ENCODE results near the gene TMEM94.
"Not testable (repeated sequence)": the region's sequence is repeated elsewhere in the genome, so short reads cannot be mapped to it uniquely, and the experiment has no call there.

Gene TMEM94

DNA sequence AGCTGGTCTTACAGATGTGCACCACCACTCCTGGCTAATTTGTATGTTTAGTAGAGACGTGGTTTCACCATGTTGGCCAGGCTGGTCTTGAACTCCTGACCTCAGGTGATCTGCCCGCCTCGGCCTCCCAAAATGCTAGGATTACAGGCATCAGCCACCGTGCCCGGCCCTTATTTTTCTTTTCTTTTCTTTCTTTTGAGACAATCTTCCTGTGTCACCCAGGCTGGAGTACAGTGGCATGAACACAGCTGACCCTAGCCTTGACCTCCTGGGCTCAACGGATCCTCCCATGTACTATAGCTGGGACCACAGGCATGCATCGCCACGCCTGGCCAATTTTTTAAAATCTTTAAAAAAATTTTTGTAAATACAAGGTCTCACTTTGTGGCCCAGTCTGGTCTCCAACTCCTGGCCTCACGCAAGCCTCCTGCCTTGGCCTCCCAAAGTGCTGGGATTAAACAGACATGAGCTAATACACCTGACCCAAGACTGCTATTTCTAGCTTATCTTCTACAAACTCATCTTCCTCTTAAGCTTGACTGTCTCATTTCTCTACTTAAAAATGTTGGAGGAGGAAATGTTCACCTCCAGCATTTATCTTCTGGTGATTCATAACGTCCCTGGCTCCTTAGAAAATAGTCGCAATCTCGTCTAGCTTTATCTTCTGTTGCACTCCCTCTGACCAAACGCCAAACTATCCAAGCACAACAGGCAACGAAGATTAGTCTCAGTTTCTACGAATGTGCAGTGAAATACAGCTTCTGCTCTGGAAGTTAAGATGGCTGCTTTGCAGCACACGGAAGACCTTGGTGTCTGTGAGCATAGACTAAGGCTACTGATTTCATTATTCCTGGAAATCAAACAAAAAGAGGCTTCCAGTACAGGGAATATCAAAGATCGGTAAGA is 8.2 kb upstream of the TMEM94 start:
- Histone ChIP-seq H3K36me3 (ENCODE audit: control insufficient read depth, insufficient read depth, low read length) (no peaks in the 10 kb centered on the region), H3K4me1 (ENCODE audit: control insufficient read depth, insufficient read depth, low read length) (no peaks in the 10 kb centered on the region), H3K9ac (ENCODE audit: low read length) (no peak overlapping the region), H3K27me3 (ENCODE audit: control insufficient read depth, insufficient read depth, low read length) (no peaks in the 10 kb centered on the region), H3K27ac (ENCODE audit: low read depth, low read length) (no peak overlapping the region), H3K4me3 (ENCODE audit: low read depth, low read length) (no peak overlapping the region), H3K9me3 (ENCODE audit: control insufficient read depth, insufficient read depth, low read depth, low read length) (no peaks in the 10 kb centered on the region)

DNA sequence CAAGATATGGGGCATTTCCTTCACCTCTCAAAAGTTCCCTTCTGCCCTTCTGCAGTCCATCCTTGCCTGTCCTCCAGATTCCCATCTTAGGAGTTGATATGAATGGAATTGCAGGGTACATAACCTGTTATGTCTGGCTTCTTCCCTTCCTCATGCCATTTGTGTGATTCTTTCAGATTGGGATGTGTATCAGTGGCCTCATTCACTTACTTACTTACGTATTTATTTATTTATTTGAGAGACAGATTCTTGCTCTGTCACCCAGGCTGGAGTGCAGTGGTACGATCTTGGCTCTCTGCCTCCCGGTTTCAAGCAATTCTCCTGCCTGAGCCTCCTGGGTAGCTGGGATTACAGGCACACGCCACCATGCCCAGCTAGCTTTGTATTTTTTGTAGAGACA is 6.2 kb upstream of the TMEM94 start:
- no peaks in the 10 kb centered on the region for H3K9me3 ChIP-seq (ENCODE audit: control insufficient read depth, insufficient read depth, low read depth, low read length)
- no peaks in the 10 kb centered on the region for H3K27me3 ChIP-seq (ENCODE audit: control insufficient read depth, insufficient read depth, low read length)
- no peak overlapping the region for H3K4me3 ChIP-seq (ENCODE audit: low read depth, low read length)
- H3K4me1 ChIP-seq (ENCODE audit: control insufficient read depth, insufficient read depth, low read length), result no peaks in the 10 kb centered on the region
- no peak overlapping the region for H3K9ac ChIP-seq (ENCODE audit: low read length)
- no peaks in the 10 kb centered on the region for H3K36me3 ChIP-seq (ENCODE audit: control insufficient read depth, insufficient read depth, low read length)
- no peak overlapping the region for H3K27ac ChIP-seq (ENCODE audit: low read depth, low read length)

DNA sequence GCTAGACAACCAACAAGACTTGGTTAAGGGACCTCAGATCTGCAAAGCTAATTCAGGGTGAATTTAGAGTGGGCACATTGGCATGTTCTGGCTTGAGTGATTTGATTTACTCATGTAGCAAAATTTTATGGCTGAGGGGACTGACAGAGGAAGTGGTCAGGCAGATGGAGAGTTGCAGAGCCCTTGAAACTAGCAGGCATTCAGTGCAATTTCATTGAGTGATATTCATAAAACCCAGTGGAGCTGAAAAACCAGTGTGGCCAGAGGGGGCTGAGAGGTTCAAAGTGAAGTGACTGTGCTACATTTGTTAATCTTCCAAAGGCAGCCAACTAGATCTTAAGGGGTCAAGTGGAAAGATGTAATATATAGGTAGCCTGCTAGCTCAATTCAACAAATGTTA is 2.2 kb upstream of the TMEM94 start:
- Histone ChIP-seq H3K9ac (ENCODE audit: low read length) (no peak overlapping the region), H3K27ac (ENCODE audit: low read depth, low read length) (no peak overlapping the region), H3K4me1 (ENCODE audit: control insufficient read depth, insufficient read depth, low read length) (peaks cover 13% of the 10 kb centered on the region)

DNA sequence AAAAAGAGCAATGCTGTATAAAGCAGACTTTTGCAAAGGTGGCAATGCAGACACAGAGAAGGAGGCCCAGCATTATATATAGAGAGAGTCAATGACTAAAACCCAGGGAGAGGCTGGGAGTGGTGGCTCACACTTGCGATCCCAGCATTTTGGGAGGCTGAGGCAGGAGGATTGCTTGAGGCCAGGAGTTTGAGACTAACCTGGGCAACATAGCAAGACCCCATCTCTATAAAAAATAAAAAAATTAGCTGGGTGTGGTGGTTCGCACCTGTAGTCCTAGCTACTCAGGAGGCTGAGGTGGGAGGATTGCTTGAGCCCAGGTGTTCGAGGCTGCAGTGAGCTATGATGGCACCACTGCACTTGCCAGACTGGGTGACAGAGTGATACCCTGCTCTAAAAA is 1.8 kb upstream of the TMEM94 start:
- H3K4me3 ChIP-seq (ENCODE audit: low read depth, low read length); H3K27me3 ChIP-seq (ENCODE audit: control insufficient read depth, insufficient read depth, low read length); H3K27ac ChIP-seq (ENCODE audit: low read depth, low read length); H3K9ac ChIP-seq (ENCODE audit: low read length); H3K36me3 ChIP-seq (ENCODE audit: control insufficient read depth, insufficient read depth, low read length); H3K9me3 ChIP-seq (ENCODE audit: control insufficient read depth, insufficient read depth, low read depth, low read length): not testable (repeated sequence)
- H3K4me1 ChIP-seq (ENCODE audit: control insufficient read depth, insufficient read depth, low read length), result peaks cover 13% of the 10 kb centered on the region

More for the DNA sequence above, 2.2 kb upstream of the TMEM94 start:
- H3K9me3 ChIP-seq (ENCODE audit: control insufficient read depth, insufficient read depth, low read depth, low read length), result no peaks in the 10 kb centered on the region
- H3K36me3 ChIP-seq (ENCODE audit: control insufficient read depth, insufficient read depth, low read length), result no peaks in the 10 kb centered on the region
- H3K4me3 ChIP-seq (ENCODE audit: low read depth, low read length), result no peak overlapping the region
- H3K27me3 ChIP-seq (ENCODE audit: control insufficient read depth, insufficient read depth, low read length), result no peaks in the 10 kb centered on the region

DNA sequence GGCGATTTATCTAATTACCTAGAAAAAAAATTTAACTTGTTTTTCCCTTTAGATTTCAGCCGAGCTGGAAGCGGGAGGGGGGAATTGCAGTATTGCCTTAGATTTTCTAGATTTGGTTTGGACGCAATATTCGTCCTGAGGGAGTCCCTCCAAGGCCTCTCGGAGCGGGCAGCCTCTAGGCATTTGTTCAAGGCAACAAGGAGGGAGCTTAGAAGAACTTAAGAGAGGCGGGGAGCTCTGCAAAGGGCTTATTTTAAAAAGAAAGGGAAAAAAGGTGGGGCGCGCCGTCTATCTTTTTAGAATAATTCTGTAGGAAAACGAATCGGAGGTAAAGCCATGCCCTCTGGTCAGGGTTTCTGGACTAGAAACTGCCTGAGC is 407 bp upstream of the TMEM94 start:
- H3K4me1 ChIP-seq (ENCODE audit: control insufficient read depth, insufficient read depth, low read length), result peaks cover 13% of the 10 kb centered on the region
- H3K4me3 ChIP-seq (ENCODE audit: low read depth, low read length), result peak overlapping the region; percentile 84
- H3K9ac ChIP-seq (ENCODE audit: low read length), result peak overlapping the region; percentile 54
- H3K36me3 ChIP-seq (ENCODE audit: control insufficient read depth, insufficient read depth, low read length), result no peaks in the 10 kb centered on the region
- no peaks in the 10 kb centered on the region for H3K27me3 ChIP-seq (ENCODE audit: control insufficient read depth, insufficient read depth, low read length)
- no peaks in the 10 kb centered on the region for H3K9me3 ChIP-seq (ENCODE audit: control insufficient read depth, insufficient read depth, low read depth, low read length)
- H3K27ac ChIP-seq (ENCODE audit: low read depth, low read length), result peak overlapping the region; percentile 66

DNA sequence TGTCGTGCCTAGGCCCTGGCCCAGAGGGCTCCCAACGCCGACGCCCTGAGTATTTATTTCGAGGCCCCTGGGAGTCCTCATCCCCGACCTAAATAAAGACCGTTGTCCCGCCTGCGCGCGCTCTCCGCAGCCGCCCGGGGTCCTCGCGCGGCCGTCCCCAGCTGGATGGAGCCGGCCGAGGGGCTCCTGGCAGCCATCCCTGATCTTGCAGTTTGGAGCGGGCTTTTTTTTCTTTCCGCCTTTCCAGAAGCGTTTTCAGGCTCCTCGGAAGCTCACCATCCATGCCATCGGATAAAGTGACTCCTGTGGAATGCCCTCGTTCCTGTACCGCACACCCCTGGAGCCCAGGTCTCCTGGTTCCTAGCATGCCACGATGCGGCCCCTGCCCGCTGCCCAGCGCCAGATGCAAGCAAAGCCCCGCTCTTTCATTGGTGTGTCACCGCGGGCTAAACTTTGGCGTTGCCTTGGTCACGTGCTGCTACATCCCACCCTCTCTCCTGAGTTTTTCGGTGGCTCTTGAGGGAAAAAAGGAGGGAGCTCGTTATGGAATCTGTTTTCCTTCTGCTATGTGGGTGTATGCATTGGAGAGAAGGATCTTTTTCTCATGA is 716 bp downstream of the TMEM94 start:
- no peaks in the 10 kb centered on the region for H3K9me3 ChIP-seq (ENCODE audit: control insufficient read depth, insufficient read depth, low read depth, low read length)
- no peaks in the 10 kb centered on the region for H3K27me3 ChIP-seq (ENCODE audit: control insufficient read depth, insufficient read depth, low read length)
- H3K9ac ChIP-seq (ENCODE audit: low read length), result peak overlapping the region; percentile 89
- peak overlapping the region; percentile 84 for H3K4me3 ChIP-seq (ENCODE audit: low read depth, low read length)
- H3K36me3 ChIP-seq (ENCODE audit: control insufficient read depth, insufficient read depth, low read length), result no peaks in the 10 kb centered on the region
- peaks cover 13% of the 10 kb centered on the region for H3K4me1 ChIP-seq (ENCODE audit: control insufficient read depth, insufficient read depth, low read length)
- H3K27ac ChIP-seq (ENCODE audit: low read depth, low read length), result peak overlapping the region; percentile 83

DNA sequence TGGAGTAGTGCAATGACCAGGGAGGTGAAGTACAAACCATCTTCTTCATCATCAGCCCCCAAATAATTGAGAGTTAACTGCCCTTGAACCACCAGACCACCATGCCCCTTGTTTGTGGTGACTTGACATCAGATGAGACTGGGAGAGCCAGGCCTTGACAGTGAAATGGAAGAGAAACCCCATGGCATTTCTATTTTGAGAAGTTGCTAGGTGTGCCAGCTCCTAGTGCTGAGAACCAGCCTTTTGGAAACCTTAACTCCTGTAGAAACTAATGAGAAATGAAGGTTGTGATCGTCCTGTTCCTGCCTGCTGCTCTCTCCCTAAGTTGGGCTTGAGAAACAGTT is 2.8 kb downstream of the TMEM94 start:
- no peaks in the 10 kb centered on the region for H3K27me3 ChIP-seq (ENCODE audit: control insufficient read depth, insufficient read depth, low read length)
- H3K9me3 ChIP-seq (ENCODE audit: control insufficient read depth, insufficient read depth, low read depth, low read length), result no peaks in the 10 kb centered on the region
- H3K9ac ChIP-seq (ENCODE audit: low read length), result no peak overlapping the region
- H3K36me3 ChIP-seq (ENCODE audit: control insufficient read depth, insufficient read depth, low read length), result no peaks in the 10 kb centered on the region
- no peak overlapping the region for H3K4me3 ChIP-seq (ENCODE audit: low read depth, low read length)
- no peak overlapping the region for H3K27ac ChIP-seq (ENCODE audit: low read depth, low read length)
- peaks cover 13% of the 10 kb centered on the region for H3K4me1 ChIP-seq (ENCODE audit: control insufficient read depth, insufficient read depth, low read length)

DNA sequence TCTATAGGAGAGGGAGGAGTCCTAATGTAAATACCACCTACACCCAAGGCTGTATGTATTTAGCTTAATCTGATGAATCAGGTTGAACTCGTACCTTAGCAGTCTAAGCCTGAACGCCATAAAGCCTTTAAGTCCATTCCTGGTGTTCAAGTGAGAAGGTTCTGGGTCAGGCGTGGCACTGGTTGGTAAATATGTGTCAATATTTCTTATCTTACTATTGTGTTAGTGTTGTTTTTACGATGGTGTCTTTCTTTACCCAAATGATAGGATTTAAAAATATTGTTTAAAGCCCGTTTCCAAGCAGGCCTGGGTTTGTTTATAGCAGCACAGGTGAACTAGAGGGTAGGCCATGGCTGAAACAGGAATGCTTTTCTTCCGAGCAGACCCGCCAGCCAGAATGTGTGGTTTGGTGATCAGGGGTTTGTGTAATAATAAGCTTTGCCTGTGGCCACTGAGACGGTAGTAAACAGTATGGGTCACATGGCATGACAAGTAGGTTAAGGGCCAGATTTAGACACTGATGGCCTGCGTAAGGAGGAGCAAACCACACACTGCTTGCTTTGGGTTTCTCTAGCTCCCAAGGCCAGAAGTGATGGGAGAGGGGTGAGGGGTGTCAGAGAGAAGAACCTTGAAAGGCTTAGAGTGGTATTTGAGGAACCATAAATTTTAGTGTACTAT is 3.3 kb downstream of the TMEM94 start:
- Histone ChIP-seq H3K4me3 (ENCODE audit: low read depth, low read length) (no peak overlapping the region), H3K4me1 (ENCODE audit: control insufficient read depth, insufficient read depth, low read length) (peaks cover 13% of the 10 kb centered on the region)

DNA sequence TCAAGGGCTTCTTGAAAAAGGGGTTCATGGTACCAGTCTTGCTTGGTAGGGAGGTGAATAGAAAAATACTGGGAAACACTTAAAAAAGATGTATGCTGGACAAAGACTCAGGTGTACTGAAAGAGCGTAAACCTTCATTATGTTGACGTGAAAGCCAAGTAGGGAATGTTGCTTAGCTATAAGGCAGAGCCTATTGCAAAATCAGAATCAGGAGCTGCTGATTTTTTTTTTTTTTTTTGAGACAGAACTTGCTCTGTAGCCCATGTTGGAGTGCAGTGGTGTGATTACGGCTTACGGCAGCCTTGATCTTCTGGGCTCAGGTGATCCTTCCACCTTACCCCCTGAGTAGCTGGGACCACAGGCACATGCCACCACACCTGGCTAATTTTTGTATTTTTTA is 3.9 kb downstream of the TMEM94 start:
- Histone ChIP-seq H3K9me3 (ENCODE audit: control insufficient read depth, insufficient read depth, low read depth, low read length) (no peaks in the 10 kb centered on the region), H3K9ac (ENCODE audit: low read length) (no peak overlapping the region), H3K27ac (ENCODE audit: low read depth, low read length) (no peak overlapping the region), H3K36me3 (ENCODE audit: control insufficient read depth, insufficient read depth, low read length) (no peaks in the 10 kb centered on the region), H3K4me1 (ENCODE audit: control insufficient read depth, insufficient read depth, low read length) (peaks cover 13% of the 10 kb centered on the region), H3K4me3 (ENCODE audit: low read depth, low read length) (no peak overlapping the region), H3K27me3 (ENCODE audit: control insufficient read depth, insufficient read depth, low read length) (no peaks in the 10 kb centered on the region)

More for the DNA sequence above, 3.3 kb downstream of the TMEM94 start:
- no peaks in the 10 kb centered on the region for H3K27me3 ChIP-seq (ENCODE audit: control insufficient read depth, insufficient read depth, low read length)
- H3K9ac ChIP-seq (ENCODE audit: low read length), result no peak overlapping the region
- H3K36me3 ChIP-seq (ENCODE audit: control insufficient read depth, insufficient read depth, low read length), result no peaks in the 10 kb centered on the region
- H3K9me3 ChIP-seq (ENCODE audit: control insufficient read depth, insufficient read depth, low read depth, low read length), result no peaks in the 10 kb centered on the region
- no peak overlapping the region for H3K27ac ChIP-seq (ENCODE audit: low read depth, low read length)

DNA sequence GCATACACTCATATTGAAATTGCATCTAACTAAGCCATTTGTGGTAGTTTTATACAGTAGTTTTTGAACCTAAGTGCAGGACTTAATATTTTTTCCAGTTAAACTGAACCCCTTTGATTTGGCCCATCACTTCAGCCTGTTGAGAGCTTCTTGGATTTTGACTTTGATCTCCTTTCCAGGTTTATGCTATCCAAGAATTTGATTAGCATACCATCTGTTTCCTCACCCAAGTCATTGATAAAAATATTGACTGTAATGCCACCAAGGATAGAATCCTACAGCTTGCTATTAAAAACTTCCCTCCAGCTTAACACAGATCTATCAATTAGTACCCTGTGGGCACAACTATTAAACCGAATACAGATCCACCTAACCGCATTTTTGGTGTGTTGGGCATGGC is 7.2 kb downstream of the TMEM94 start:
- Histone ChIP-seq H3K27ac (ENCODE audit: low read depth, low read length) (no peak overlapping the region), H3K36me3 (ENCODE audit: control insufficient read depth, insufficient read depth, low read length) (no peaks in the 10 kb centered on the region), H3K4me3 (ENCODE audit: low read depth, low read length) (no peak overlapping the region), H3K9me3 (ENCODE audit: control insufficient read depth, insufficient read depth, low read depth, low read length) (no peaks in the 10 kb centered on the region), H3K27me3 (ENCODE audit: control insufficient read depth, insufficient read depth, low read length) (no peaks in the 10 kb centered on the region), H3K9ac (ENCODE audit: low read length) (no peak overlapping the region), H3K4me1 (ENCODE audit: control insufficient read depth, insufficient read depth, low read length) (no peaks in the 10 kb centered on the region; the same call in 1 of the 2 replicates)

DNA sequence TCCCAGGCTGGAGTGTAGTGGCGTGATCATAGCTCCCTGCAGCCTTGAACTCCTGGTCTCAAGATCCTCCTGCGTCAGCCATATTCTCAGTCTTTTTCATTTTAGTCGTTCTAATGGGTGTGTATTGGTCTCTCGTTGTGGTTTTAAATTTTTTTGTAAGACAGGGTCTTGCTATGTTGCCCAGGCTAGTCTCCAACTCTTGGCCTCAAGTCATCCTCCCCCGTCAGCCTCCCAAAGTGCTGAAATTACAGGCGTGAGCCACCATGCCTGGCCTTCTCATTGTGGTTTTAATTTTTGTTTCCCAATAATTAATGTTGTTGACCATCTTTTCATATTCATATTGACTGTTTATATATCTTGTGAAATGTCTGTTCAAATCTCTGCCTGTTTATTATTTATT is 8.6 kb downstream of the TMEM94 start:
- no peaks in the 10 kb centered on the region for H3K9me3 ChIP-seq (ENCODE audit: control insufficient read depth, insufficient read depth, low read depth, low read length)
- H3K9ac ChIP-seq (ENCODE audit: low read length), result no peak overlapping the region
- H3K27me3 ChIP-seq (ENCODE audit: control insufficient read depth, insufficient read depth, low read length), result no peaks in the 10 kb centered on the region
- no peaks in the 10 kb centered on the region for H3K4me1 ChIP-seq (ENCODE audit: control insufficient read depth, insufficient read depth, low read length)
- no peak overlapping the region for H3K4me3 ChIP-seq (ENCODE audit: low read depth, low read length)
- no peak overlapping the region for H3K27ac ChIP-seq (ENCODE audit: low read depth, low read length)
- no peaks in the 10 kb centered on the region for H3K36me3 ChIP-seq (ENCODE audit: control insufficient read depth, insufficient read depth, low read length)
